HCT116 (cell line): ENCODE results near the gene INSRR. TPM values are rescaled to one million over a fixed set of nuclear protein-coding genes. Genes with fewer than 3 reads are reported as not detected.

Experiments used
- ATAC-seq: fragments of 200-7000 bp; cut with Tn5 transposase; 2 replicates; pipeline ENCODE4 v1.9.1; 2020; ENCODE audit warnings: mild to moderate bottlenecking, moderate library complexity
- BruUV-seq: library from RNA; stranded (reverse); fragments of 400-500 nt; replicated peaks from 2 replicates; lab custom pipeline; 2021; lab: Mats Ljungman, UMichigan
- CTCF ChIA-PET: fragments of 300-600 bp; sonication (Branson Sonifier 250); formaldehyde crosslinking; loops from one replicate; lab custom pipeline; 2021; ENCODE audit warnings: antibody characterized with exemption; lab: Charles Lee
- POLR2A ChIA-PET: fragments of 300-600, 350-600 bp; sonication (Branson Sonifier 250); formaldehyde crosslinking; loops from one replicate; lab custom pipeline; 2021; ENCODE audit warnings: antibody characterized with exemption; lab: Charles Lee
- RAD21 ChIA-PET, 2 experiments: fragments of 300-600 bp; sonication (Branson Sonifier 250); formaldehyde crosslinking; loops; one replicate each; lab custom pipeline; 2023; ENCODE audit warnings: low total read pairs in 2 of 2; ENCODE audit not compliant: uncharacterized antibody in 2 of 2, unreplicated experiment in 2 of 2, low non-redundant PET in 1 of 2; lab: Charles Lee
- DNase-seq: peaks from one replicate; pipeline ENCODE4 v3.0.0-alpha.2; 2010; ENCODE audit warnings: low read depth, low spot score
- H2AFZ ChIP-seq: fragments of 200-600 bp; shearing (Covaris generic), sonication (generic); 2 replicates; pipeline ENCODE4 v1.6.1; 2017; ENCODE audit warnings: low read depth, mixed run types, mixed read lengths, antibody characterized with exemption, low read length; ENCODE audit not compliant: poor library complexity, severe bottlenecking
- H3K27ac ChIP-seq: 2 replicates; pipeline ENCODE4 v1.5.1; 2012; ENCODE audit warnings: low read depth, low read length
- H3K27me3 ChIP-seq: fragments of 200-600 bp; sonication (generic); 2 replicates; pipeline ENCODE4 v1.6.1; 2016; ENCODE audit warnings: mixed run types, low read length, mixed read lengths; ENCODE audit not compliant: insufficient read depth
- H3K36me3 ChIP-seq, 2 experiments: fragments of 200-500 bp in 1 of 2; fragments of 200-600 bp in 1 of 2; sonication (Bioruptor generic) in 1 of 2; sonication (generic) in 1 of 2; 2 replicates each; pipeline versions ENCODE4 v1.5.1 to v1.6.1; 2014 to 2016; ENCODE audit warnings: low read length in 2 of 2, inconsistent platforms in 1 of 2, mixed read lengths in 1 of 2, mixed run types in 1 of 2; ENCODE audit not compliant: insufficient read depth in 2 of 2, control insufficient read depth in 1 of 2
- H3K4me1 ChIP-seq, 2 experiments: fragments of 200-600 bp in 1 of 2; sonication (generic) in 1 of 2; 2 replicates each; pipeline versions ENCODE4 v1.5.1 to v1.6.1; 2012 to 2017; ENCODE audit warnings: low read length in 2 of 2, inconsistent platforms in 1 of 2, mild to moderate bottlenecking in 1 of 2, mixed read lengths in 1 of 2, mixed run types in 1 of 2, moderate library complexity in 1 of 2; ENCODE audit not compliant: insufficient read depth in 2 of 2, control insufficient read depth in 1 of 2
- H3K4me2 ChIP-seq: fragments of 200-600 bp; sonication (generic); 2 replicates; pipeline ENCODE4 v1.6.1; 2017; ENCODE audit warnings: mixed run types, low read length, mixed read lengths
- H3K4me3 ChIP-seq, 2 experiments: fragments of 200-600 bp in 1 of 2; sonication (generic) in 1 of 2; replicated peaks in 1 of 2; 2 replicates each; pipeline ENCODE4 v1.5.1; 2011 to 2016; ENCODE audit warnings: low read length in 2 of 2, control low read depth in 1 of 2, low read depth in 1 of 2, mild to moderate bottlenecking in 1 of 2, mixed read lengths in 1 of 2, mixed run types in 1 of 2
- H3K79me2 ChIP-seq: fragments of 200-600 bp; sonication (generic); 2 replicates; pipeline ENCODE4 v1.6.1; 2017; ENCODE audit warnings: mild to moderate bottlenecking, mixed run types, low read length, moderate library complexity, mixed read lengths; ENCODE audit not compliant: insufficient read depth
- H3K9ac ChIP-seq: fragments of 200-600 bp; sonication (generic); 2 replicates; pipeline ENCODE4 v1.6.1; 2016; ENCODE audit warnings: low read length, mixed read lengths
- H3K9me2 ChIP-seq: fragments of 200-600 bp; sonication (generic), shearing (Covaris generic); 2 replicates; pipeline ENCODE4 v1.6.1; 2017; ENCODE audit warnings: mixed run types, mild to moderate bottlenecking, moderate library complexity; ENCODE audit not compliant: insufficient read depth
- H3K9me3 ChIP-seq, 2 experiments: fragments of 200-500 bp in 1 of 2; fragments of 200-600 bp in 1 of 2; sonication (Bioruptor generic) in 1 of 2; sonication (generic) in 1 of 2; 2 replicates each; pipeline ENCODE4 v1.6.1; 2014 to 2017; ENCODE audit warnings: low read length in 2 of 2, mixed read lengths in 2 of 2, inconsistent platforms in 1 of 2, low read depth in 1 of 2, mild to moderate bottlenecking in 1 of 2, mixed run types in 1 of 2, moderate library complexity in 1 of 2; ENCODE audit not compliant: control insufficient read depth in 1 of 2, insufficient read depth in 1 of 2
- H4K20me1 ChIP-seq: fragments of 200-600 bp; sonication (generic), shearing (Covaris generic); 2 replicates; pipeline ENCODE4 v1.6.1; 2017; ENCODE audit warnings: mixed run types, mild to moderate bottlenecking, moderate library complexity; ENCODE audit not compliant: insufficient read depth
- CBX3 ChIP-seq: IDR thresholded peaks from 2 replicates; pipeline ENCODE4 v1.6.1; 2012; ENCODE audit warnings: low read depth
- CEBPB ChIP-seq: IDR thresholded peaks from 2 replicates; pipeline ENCODE4 v1.6.1; 2012; ENCODE audit warnings: low read depth
- EZH2 ChIP-seq: fragments of 200-600 bp; sonication (generic); IDR thresholded peaks from 2 replicates; pipeline ENCODE4 v1.6.1; 2017; ENCODE audit warnings: antibody characterized with exemption, mixed run types
- FOSL1 ChIP-seq: IDR thresholded peaks from 2 replicates; pipeline ENCODE4 v1.6.1; 2012; ENCODE audit warnings: low read depth
- MAX ChIP-seq: IDR thresholded peaks from 2 replicates; pipeline ENCODE4 v1.6.1; 2012
- RAD21 ChIP-seq: IDR thresholded peaks from 2 replicates; pipeline ENCODE4 v1.6.1; 2012; ENCODE audit warnings: low read depth, mild to moderate bottlenecking
- SRF ChIP-seq: IDR thresholded peaks from 2 replicates; pipeline ENCODE4 v1.6.1; 2012; ENCODE audit warnings: low read depth
- TCF7L2 ChIP-seq: IDR thresholded peaks from 2 replicates; pipeline ENCODE4 v1.7.0; 2011; ENCODE audit warnings: borderline replicate concordance, inconsistent platforms; ENCODE audit not compliant: insufficient read depth, insufficient read length; ENCODE audit errors: extremely low read depth
- intact Hi-C: fragments of 100-400 bp; cut with micrococcal nuclease; formaldehyde crosslinking; loops from 2 replicates; pipeline ENCODE4 v1.10.0; 2022
- total RNA-seq: library from RNA; stranded (reverse); gene quantifications from one replicate; pipeline ENCODE4 v1.2.1, GENCODE V29; 2021; ENCODE audit not compliant: unreplicated experiment
- TF ChIP-seq, protein P1 (sequence below), 3 experiments: fragments of 200-600 bp in 1 of 3; sonication (generic) in 1 of 3; IDR thresholded peaks in 2 of 3; conservative IDR thresholded peaks in 1 of 3; 2 replicates each; pipeline ENCODE4 v1.5.1; 2012 to 2017; ENCODE audit warnings: low read depth in 2 of 3, low read length in 2 of 3, antibody characterized with exemption in 1 of 3, borderline replicate concordance in 1 of 3, control low read depth in 1 of 3, mild to moderate bottlenecking in 1 of 3, mixed read lengths in 1 of 3, mixed run types in 1 of 3, moderate library complexity in 1 of 3; ENCODE audit not compliant: insufficient read depth in 1 of 3
- TF ChIP-seq, protein P2 (sequence below): IDR thresholded peaks from 2 replicates; pipeline ENCODE4 v1.6.1; 2012

Gene INSRR
- total RNA-seq, 1 experiment from 2014 or later = not detected

DNA sequence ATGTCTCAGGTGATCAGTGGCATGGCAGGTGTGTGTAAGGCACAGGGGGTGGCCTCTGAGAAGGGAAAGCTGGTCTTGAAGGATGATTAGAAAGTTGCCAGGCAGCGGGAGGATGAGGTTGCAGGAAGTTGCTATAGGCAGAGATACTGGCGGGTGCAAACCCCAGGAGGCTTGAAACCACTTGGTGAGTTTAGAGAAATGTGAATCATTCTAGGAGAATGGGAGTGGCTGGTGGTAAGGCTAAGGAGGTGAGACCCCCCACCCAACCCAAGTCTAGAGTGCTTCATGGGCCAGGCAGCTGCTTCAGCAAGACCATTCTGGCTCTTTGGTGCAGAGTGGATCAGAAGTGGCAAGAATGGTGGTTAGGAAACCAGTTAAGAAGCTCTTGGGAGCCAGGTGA is 51.3 kb downstream of the INSRR start (continued):
- TF ChIP-seq CBX3 = no peak
- TF ChIP-seq FOSL1 = no peak
- TF ChIP-seq CEBPB = no peak
- no peak for TF ChIP-seq EZH2
- no peak for TF ChIP-seq RAD21
- TF ChIP-seq TCF7L2 = no peak
- TF ChIP-seq, protein P1, sequence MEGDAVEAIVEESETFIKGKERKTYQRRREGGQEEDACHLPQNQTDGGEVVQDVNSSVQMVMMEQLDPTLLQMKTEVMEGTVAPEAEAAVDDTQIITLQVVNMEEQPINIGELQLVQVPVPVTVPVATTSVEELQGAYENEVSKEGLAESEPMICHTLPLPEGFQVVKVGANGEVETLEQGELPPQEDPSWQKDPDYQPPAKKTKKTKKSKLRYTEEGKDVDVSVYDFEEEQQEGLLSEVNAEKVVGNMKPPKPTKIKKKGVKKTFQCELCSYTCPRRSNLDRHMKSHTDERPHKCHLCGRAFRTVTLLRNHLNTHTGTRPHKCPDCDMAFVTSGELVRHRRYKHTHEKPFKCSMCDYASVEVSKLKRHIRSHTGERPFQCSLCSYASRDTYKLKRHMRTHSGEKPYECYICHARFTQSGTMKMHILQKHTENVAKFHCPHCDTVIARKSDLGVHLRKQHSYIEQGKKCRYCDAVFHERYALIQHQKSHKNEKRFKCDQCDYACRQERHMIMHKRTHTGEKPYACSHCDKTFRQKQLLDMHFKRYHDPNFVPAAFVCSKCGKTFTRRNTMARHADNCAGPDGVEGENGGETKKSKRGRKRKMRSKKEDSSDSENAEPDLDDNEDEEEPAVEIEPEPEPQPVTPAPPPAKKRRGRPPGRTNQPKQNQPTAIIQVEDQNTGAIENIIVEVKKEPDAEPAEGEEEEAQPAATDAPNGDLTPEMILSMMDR (IDR thresholded peaks at IDR 0.05 in 2 of 3, conservative IDR thresholded peaks at IDR 0.05 in 1 of 3; ENCODE audit: borderline replicate concordance in 1 of 3, insufficient read depth in 1 of 3, low read depth in 2 of 3, low read length in 2 of 3) = no peak

GRCh38 chr1:156806512-156807440 is 52.1 kb downstream of the INSRR start:
- H2AFZ ChIP-seq = no peak overlapping the region
- no peaks in the 10 kb centered on the region for H3K36me3 ChIP-seq
- H3K27ac ChIP-seq = no peak overlapping the region
- H3K4me2 ChIP-seq = no peak overlapping the region
- H3K9me3 ChIP-seq = no peaks in the 10 kb centered on the region
- DNase-seq (no peak), ATAC-seq (no peak)
- no TSS peak for BruUV-seq
- H3K27me3 ChIP-seq = no peaks in the 10 kb centered on the region
- TF ChIP-seq, protein P2, sequence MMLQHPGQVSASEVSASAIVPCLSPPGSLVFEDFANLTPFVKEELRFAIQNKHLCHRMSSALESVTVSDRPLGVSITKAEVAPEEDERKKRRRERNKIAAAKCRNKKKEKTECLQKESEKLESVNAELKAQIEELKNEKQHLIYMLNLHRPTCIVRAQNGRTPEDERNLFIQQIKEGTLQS = no peak
- TF ChIP-seq MAX (no peak), SRF (no peak)
- H3K79me2 ChIP-seq = no peaks in the 10 kb centered on the region
- no peaks in the 10 kb centered on the region for H3K4me1 ChIP-seq
- POLR2A ChIA-PET = no interaction called here
- H3K9me2 ChIP-seq = no peaks in the 10 kb centered on the region
- intact Hi-C loops = no loop called here
- CTCF ChIA-PET = no interaction called here
- no peak overlapping the region for H3K9ac ChIP-seq
- RAD21 ChIA-PET = no interaction called here
- H3K4me3 ChIP-seq = no peak overlapping the region
- no peaks in the 10 kb centered on the region for H4K20me1 ChIP-seq
